ENCODE results near the gene CLOCK.

DNA sequence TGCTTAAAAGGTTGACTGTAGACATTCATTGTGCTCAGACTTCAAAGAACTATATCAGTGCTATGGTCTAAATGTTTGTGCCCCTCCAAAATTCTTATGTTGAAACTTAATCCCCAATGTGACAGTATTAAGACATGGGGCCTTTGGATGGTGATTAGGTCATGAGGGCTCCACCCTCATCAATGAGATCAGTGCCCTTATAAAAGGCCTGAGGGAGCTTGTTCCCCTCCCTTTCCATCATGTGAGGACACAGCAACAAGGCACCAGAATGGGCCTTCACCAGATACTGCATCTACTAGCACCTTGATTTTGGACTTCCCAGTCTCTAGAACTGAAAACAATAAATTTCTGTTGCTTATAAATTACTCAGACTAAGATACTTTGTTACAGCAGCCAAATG is 28.3 kb downstream of the CLOCK start:
- no peak for TF ChIP-seq ZFP36 (IDR thresholded peaks at IDR 0.05; ENCODE audit: borderline replicate concordance, partially characterized antibody)
- no peak for TF ChIP-seq POLR2A (IDR thresholded peaks at IDR 0.05; ENCODE audit: low read length)
- TF ChIP-seq CHD2 (IDR thresholded peaks at IDR 0.05; ENCODE audit: low read length, partially characterized antibody), result no peak
- no peak for TF ChIP-seq CBX8 (IDR thresholded peaks at IDR 0.05)
- no peak for TF ChIP-seq CTCF (IDR thresholded peaks at IDR 0.05)
